ENCODE results near the gene MSANTD1.
A peak's percentile ranks its signal among the peaks of the same experiment; 100 is the strongest.

Gene MSANTD1

GRCh38 chr4:3305610-3306371, 56.8 kb downstream of the MSANTD1 start:
- Histone ChIP-seq H3K9me3 (ENCODE audit: control extremely low read depth in 1 of 5, control insufficient read depth in 4 of 5, insufficient read depth in 2 of 5, low read depth in 1 of 5, low read length in 4 of 5) (no peaks in the 10 kb centered on the region), H3K36me3 (ENCODE audit: control insufficient read depth in 4 of 4, insufficient read depth in 4 of 4, low read length in 3 of 4) (no peaks in the 10 kb centered on the region), H3K27me3 (replicated peaks in 2 of 5; ENCODE audit: control insufficient read depth in 4 of 5, insufficient read depth in 5 of 5, low read length in 4 of 5) (no peaks in the 10 kb centered on the region), H3K4me1 (ENCODE audit: control extremely low read depth in 1 of 4, control insufficient read depth in 4 of 4, insufficient read depth in 4 of 4, low read length in 3 of 4) (peaks cover 16 to 66% (median 62%) of the 10 kb centered on the region in 4 experiments), H3K27ac (ENCODE audit: insufficient read depth in 1 of 2, low read depth in 1 of 2, low read length in 2 of 2, poor library complexity in 1 of 2, severe bottlenecking in 2 of 2) (no peak overlapping the region), H3K4me3 (ENCODE audit: control insufficient read depth in 1 of 7, extremely low read depth in 1 of 7, insufficient read depth in 4 of 7, low read depth in 2 of 7, low read length in 6 of 7) (peak overlapping the region in 2 of 7 experiments; percentile 3 to 45)
- ChIA-PET POLR2A (interaction anchor here (0.9 to 1.6 kb wide), 2 partner anchors 10 to 27 kb away, joined by 5 read pairs; no protein-coding TSS in a partner anchor), CTCF (interaction anchor here (0.6 to 2.1 kb wide), 4 partner anchors 12 to 43 kb away, joined by 3 to 9 read pairs (median 4); no protein-coding TSS in a partner anchor)
- WGBS (ENCODE audit: insufficient coverage) = 74% methylated on average over 8 of the region's 9 CpGs
- DNase-seq = peak; percentile 64 to 99 (median 99)

Data from common myeloid progenitor, CD34-positive (primary cell).